Right cardiac atrium (tissue), 5 donors: Measurements from ENCODE around the gene DSCAML1. TPM values are rescaled to one million over a fixed set of nuclear protein-coding genes. Genes with fewer than 3 reads are reported as not detected.

Source experiments
- ATAC-seq, 2 donors: fragments of 200-7000 bp; cut with Tn5 transposase; one replicate each; pipeline versions ENCODE4 v1.8.0 to v1.9.1; 2020; ENCODE audit warnings: moderate library complexity in 2 of 2, mild to moderate bottlenecking in 1 of 2
- DNase-seq, 3 donors: peaks; one replicate each; pipeline ENCODE4 v3.0.0-alpha.2; 2020
- H3K27ac ChIP-seq: one replicate; pipeline ENCODE4 v1.5.1; 2013; ENCODE audit warnings: mild to moderate bottlenecking, low read length, control low read depth, moderate library complexity
- H3K27me3 ChIP-seq: one replicate; pipeline ENCODE4 v1.6.1; 2013; ENCODE audit not compliant: control insufficient read depth, insufficient read depth
- H3K4me1 ChIP-seq: one replicate; pipeline ENCODE4 v1.6.1; 2013; ENCODE audit warnings: low read length; ENCODE audit not compliant: control insufficient read depth, insufficient read depth
- H3K4me3 ChIP-seq: one replicate; pipeline ENCODE4 v1.5.1; 2013; ENCODE audit warnings: low read length, control low read depth
- H3K9me3 ChIP-seq: one replicate; pipeline ENCODE4 v1.6.1; 2013; ENCODE audit warnings: low read length; ENCODE audit not compliant: control insufficient read depth
- WGBS: extraction: QIAGEN DNeasy Blood & Tissue Kit; methylation state at CpG from one replicate; pipeline ENCODE4 v1.1.7; 2013; 5-methylcytosine and 5-hydroxymethylcytosine counted together
- intact Hi-C, 4 donors: fragments of 100-400 bp; cut with DNase I; formaldehyde crosslinking; loops; one replicate each; pipeline versions ENCODE4 v1.11.0 to v1.14.0; 2022 to 2023
- polyA plus RNA-seq: library from polyadenylated mRNA; stranded (reverse); fragments of 200-250 nt; gene quantifications from one replicate; pipeline ENCODE4 v1.2.3, GENCODE V29; 2013
- total RNA-seq, 4 donors: library from RNA; stranded (reverse); fragmentation: NEBNext Ultra II Directional; extraction: Animal tissue kit (Norgen Biotek cat#: 25700); gene quantifications; one replicate each; pipeline ENCODE4 v1.2.1, GENCODE V29; 2021
- donor health status: healthy with polysubstance abuse.
- donor health status: DM: no; HTN: yes; CAD: no.
- donor health status: DM: no; HTN: no; CAD: no.
- donor health status: DM: no; HTN: yes; CAD: no; lungs with severe emphysema.
- donor health status: DM: yes; HTN: yes; CAD: no.

Gene DSCAML1
- total and polyA plus RNA-seq, 5 donors: 0.45 to 1.4 (median 0.96) TPM

GRCh38 chr11:117573326-117573725 is 223.7 kb downstream of the DSCAML1 start:
- no peak overlapping the region for H3K4me3 ChIP-seq
- peak in 1 of 2 donors; percentile 23 for ATAC-seq
- H3K27ac ChIP-seq: no peak overlapping the region
- WGBS: 93% methylated on average over 8 of the region's 8 CpGs
- no peak for DNase-seq
- no peaks in the 10 kb centered on the region for H3K4me1 ChIP-seq
- no peaks in the 10 kb centered on the region for H3K27me3 ChIP-seq
- intact Hi-C loops: no loop called here
- H3K9me3 ChIP-seq: no peaks in the 10 kb centered on the region

- 91% methylated on average over 5 of the region's 5 CpGs for WGBS
- no peaks in the 10 kb centered on the region for H3K27me3 ChIP-seq
- H3K4me3 ChIP-seq: no peak overlapping the region
- intact Hi-C loops: no loop called here
- no peak for DNase-seq
- H3K4me1 ChIP-seq: no peaks in the 10 kb centered on the region
- no peak overlapping the region for H3K27ac ChIP-seq
- H3K9me3 ChIP-seq: no peaks in the 10 kb centered on the region
- ATAC-seq: no peak
Observed at GRCh38 chr11:117572671-117573070, 224.3 kb downstream of the DSCAML1 start.

- WGBS: 46% methylated on average over 5 of the region's 5 CpGs
- DNase-seq (no peak), ATAC-seq (no peak)
- Histone ChIP-seq H3K27ac (no peak overlapping the region), H3K9me3 (no peaks in the 10 kb centered on the region), H3K27me3 (no peaks in the 10 kb centered on the region), H3K4me3 (no peak overlapping the region), H3K4me1 (no peaks in the 10 kb centered on the region)
- intact Hi-C loops: no loop called here
Observed at GRCh38 chr11:117572129-117572528, 224.9 kb downstream of the DSCAML1 start.

- H3K27me3 ChIP-seq: no peaks in the 10 kb centered on the region
- no peak overlapping the region for H3K4me3 ChIP-seq
- no peaks in the 10 kb centered on the region for H3K4me1 ChIP-seq
- H3K9me3 ChIP-seq: no peaks in the 10 kb centered on the region
- DNase-seq (no peak), ATAC-seq (no peak)
- intact Hi-C loops: no loop called here
- H3K27ac ChIP-seq: no peak overlapping the region
- WGBS: 72% methylated on average over 5 of the region's 5 CpGs
Observed at GRCh38 chr11:117570701-117571100, 226.3 kb downstream of the DSCAML1 start.

GRCh38 chr11:117569911-117570310 is 227.1 kb downstream of the DSCAML1 start:
- no peak for DNase-seq
- Histone ChIP-seq H3K9me3 (no peaks in the 10 kb centered on the region), H3K4me3 (no peak overlapping the region), H3K27ac (no peak overlapping the region), H3K4me1 (no peaks in the 10 kb centered on the region), H3K27me3 (no peaks in the 10 kb centered on the region)
- ATAC-seq: no peak
- intact Hi-C loops: no loop called here
- 91% methylated on average over 9 of the region's 9 CpGs for WGBS

GRCh38 chr11:117565709-117566108 is 231.3 kb downstream of the DSCAML1 start:
- 51% methylated on average over 4 of the region's 4 CpGs for WGBS
- no peaks in the 10 kb centered on the region for H3K4me1 ChIP-seq
- intact Hi-C loops: no loop called here
- no peaks in the 10 kb centered on the region for H3K27me3 ChIP-seq
- no peak overlapping the region for H3K4me3 ChIP-seq
- DNase-seq (no peak), ATAC-seq (no peak)
- no peaks in the 10 kb centered on the region for H3K9me3 ChIP-seq
- no peak overlapping the region for H3K27ac ChIP-seq

GRCh38 chr11:117564321-117564720 is 232.7 kb downstream of the DSCAML1 start:
- Histone ChIP-seq H3K27ac (no peak overlapping the region), H3K9me3 (no peaks in the 10 kb centered on the region), H3K4me1 (no peaks in the 10 kb centered on the region), H3K4me3 (no peak overlapping the region), H3K27me3 (no peaks in the 10 kb centered on the region)
- no peak for ATAC-seq
- 88% methylated on average over 4 of the region's 4 CpGs for WGBS
- intact Hi-C loops: no loop called here
- DNase-seq: no peak

GRCh38 chr11:117563556-117563955 is 233.5 kb downstream of the DSCAML1 start:
- WGBS: 93% methylated on average over 7 of the region's 7 CpGs
- no peak overlapping the region for H3K4me3 ChIP-seq
- H3K9me3 ChIP-seq: no peaks in the 10 kb centered on the region
- H3K27ac ChIP-seq: no peak overlapping the region
- H3K4me1 ChIP-seq: no peaks in the 10 kb centered on the region
- ATAC-seq (no peak), DNase-seq (no peak)
- intact Hi-C loops: no loop called here
- H3K27me3 ChIP-seq: no peaks in the 10 kb centered on the region

GRCh38 chr11:117562136-117562535 is 234.9 kb downstream of the DSCAML1 start:
- ATAC-seq (no peak), DNase-seq (peak in 1 of 3 donors; percentile 25)
- 65% methylated on average over 6 of the region's 6 CpGs for WGBS
- intact Hi-C loops: no loop called here
- H3K4me3 ChIP-seq: no peak overlapping the region
- H3K27me3 ChIP-seq: no peaks in the 10 kb centered on the region
- no peaks in the 10 kb centered on the region for H3K9me3 ChIP-seq
- H3K27ac ChIP-seq: no peak overlapping the region
- H3K4me1 ChIP-seq: no peaks in the 10 kb centered on the region

GRCh38 chr11:117560780-117561530 is 236.1 kb downstream of the DSCAML1 start:
- no peak for ATAC-seq
- H3K4me1 ChIP-seq: no peaks in the 10 kb centered on the region
- intact Hi-C loops: no loop called here
- no peaks in the 10 kb centered on the region for H3K27me3 ChIP-seq
- no peaks in the 10 kb centered on the region for H3K9me3 ChIP-seq
- H3K27ac ChIP-seq: no peak overlapping the region
- no peak for DNase-seq
- 85% methylated on average over 5 of the region's 5 CpGs for WGBS
- H3K4me3 ChIP-seq: no peak overlapping the region

- WGBS: 74% methylated on average over 5 of the region's 5 CpGs
- no peak overlapping the region for H3K27ac ChIP-seq
- no peaks in the 10 kb centered on the region for H3K9me3 ChIP-seq
- no peak overlapping the region for H3K4me3 ChIP-seq
- no peaks in the 10 kb centered on the region for H3K27me3 ChIP-seq
- H3K4me1 ChIP-seq: no peaks in the 10 kb centered on the region
- no peak for ATAC-seq
- intact Hi-C loops: no loop called here
- DNase-seq: no peak
Observed at GRCh38 chr11:117559698-117560097, 237.3 kb downstream of the DSCAML1 start.

- H3K4me1 ChIP-seq: no peaks in the 10 kb centered on the region
- no peaks in the 10 kb centered on the region for H3K9me3 ChIP-seq
- H3K27ac ChIP-seq: no peak overlapping the region
- H3K27me3 ChIP-seq: no peaks in the 10 kb centered on the region
- intact Hi-C loops: no loop called here
- 65% methylated on average over 7 of the region's 7 CpGs for WGBS
- DNase-seq (no peak), ATAC-seq (no peak)
- no peak overlapping the region for H3K4me3 ChIP-seq
Observed at GRCh38 chr11:117557361-117557760, 239.7 kb downstream of the DSCAML1 start.
